H1 (cell line): ENCODE data around the gene MIDN.

Experiments
- EP300 ChIP-seq, 2 experiments: IDR thresholded peaks; 1 replicate in 1 of 2; 2 replicates in 1 of 2; pipeline ENCODE4 v1.6.1; 2011 to 2012; ENCODE audit warnings: low read depth in 2 of 2, low read length in 2 of 2, mild to moderate bottlenecking in 2 of 2, borderline replicate concordance in 1 of 2, inconsistent platforms in 1 of 2, moderate library complexity in 1 of 2
- EZH2 ChIP-seq: fragments of 200-600 bp; sonication (generic); IDR thresholded peaks from 2 replicates; pipeline ENCODE4 v1.7.1; 2012; ENCODE audit warnings: low read depth, mild to moderate bottlenecking, moderate library complexity, low read length, inconsistent platforms; ENCODE audit not compliant: severe bottlenecking
- HDAC2 ChIP-seq, 2 experiments: fragments of 300-600 bp in 1 of 2; sonication (generic) in 1 of 2; IDR thresholded peaks; 2 replicates each; pipeline ENCODE4 v1.6.1; 2011 to 2012; ENCODE audit warnings: low read depth in 2 of 2, low read length in 2 of 2, mild to moderate bottlenecking in 2 of 2, moderate library complexity in 2 of 2, borderline replicate concordance in 1 of 2, inconsistent platforms in 1 of 2
- POLR2A ChIP-seq, 2 experiments: IDR thresholded peaks; 1 replicate in 1 of 2; 2 replicates in 1 of 2; pipeline ENCODE4 v1.6.1; 2011; ENCODE audit warnings: low read depth in 2 of 2, low read length in 2 of 2, mild to moderate bottlenecking in 2 of 2; ENCODE audit errors: control extremely low read depth in 1 of 2
- POLR2AphosphoS5 ChIP-seq: IDR thresholded peaks from 2 replicates; pipeline ENCODE4 v1.6.1; 2011; ENCODE audit warnings: low read depth, low read length
- RNF2 ChIP-seq: fragments of 200-900, 300-1000 bp; sonication (generic); IDR thresholded peaks from 2 replicates; pipeline ENCODE4 v1.7.1; 2016; ENCODE audit warnings: borderline replicate concordance, low read depth, mild to moderate bottlenecking, antibody characterized with exemption, low read length; ENCODE audit not compliant: poor library complexity, severe bottlenecking; ENCODE audit errors: missing control alignments
- TF ChIP-seq, protein P1 (sequence below): IDR thresholded peaks from 2 replicates; pipeline ENCODE4 v1.6.1; 2012; ENCODE audit warnings: low read length, inconsistent platforms

DNA sequence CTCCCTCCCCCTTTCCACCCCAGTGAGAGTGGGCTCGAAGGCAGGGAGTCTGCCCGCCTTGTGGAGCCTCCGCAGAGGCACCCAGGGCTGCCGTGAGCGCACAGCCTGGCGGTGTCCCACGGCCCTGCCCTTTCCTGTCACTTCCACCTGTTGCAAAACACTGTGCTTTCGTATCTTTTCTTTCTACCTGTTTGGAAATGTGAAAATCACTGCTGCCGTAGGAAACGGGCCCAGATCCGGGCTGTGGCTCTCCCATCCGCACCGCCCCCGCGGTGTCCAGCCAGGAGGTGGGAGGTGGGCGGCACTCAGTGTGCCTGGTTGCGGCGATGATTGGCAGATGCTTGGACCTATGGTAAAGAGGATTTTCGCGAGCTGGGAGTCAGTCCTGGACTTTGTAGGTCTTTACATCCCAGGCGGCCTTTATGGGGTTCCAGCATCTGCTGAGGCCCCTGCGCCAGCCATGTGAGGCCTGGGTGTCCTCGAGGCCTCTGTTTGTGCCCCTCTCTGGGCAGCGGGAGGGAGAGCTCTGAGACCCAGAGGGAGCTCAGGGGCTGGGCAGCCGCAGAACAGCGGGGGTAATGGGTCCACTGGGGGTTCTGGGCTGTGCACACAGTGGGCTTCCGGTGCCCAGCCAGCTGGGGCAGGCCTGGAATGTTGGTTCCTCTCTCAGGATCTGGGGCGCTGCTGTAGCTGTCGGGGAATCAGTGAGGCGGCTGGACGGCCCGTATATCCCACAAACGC, 36.7 kb upstream of the MIDN start:
- TF ChIP-seq, protein P1, sequence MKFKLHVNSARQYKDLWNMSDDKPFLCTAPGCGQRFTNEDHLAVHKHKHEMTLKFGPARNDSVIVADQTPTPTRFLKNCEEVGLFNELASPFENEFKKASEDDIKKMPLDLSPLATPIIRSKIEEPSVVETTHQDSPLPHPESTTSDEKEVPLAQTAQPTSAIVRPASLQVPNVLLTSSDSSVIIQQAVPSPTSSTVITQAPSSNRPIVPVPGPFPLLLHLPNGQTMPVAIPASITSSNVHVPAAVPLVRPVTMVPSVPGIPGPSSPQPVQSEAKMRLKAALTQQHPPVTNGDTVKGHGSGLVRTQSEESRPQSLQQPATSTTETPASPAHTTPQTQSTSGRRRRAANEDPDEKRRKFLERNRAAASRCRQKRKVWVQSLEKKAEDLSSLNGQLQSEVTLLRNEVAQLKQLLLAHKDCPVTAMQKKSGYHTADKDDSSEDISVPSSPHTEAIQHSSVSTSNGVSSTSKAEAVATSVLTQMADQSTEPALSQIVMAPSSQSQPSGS: no peak
- no peak for TF ChIP-seq EZH2
- no peak for TF ChIP-seq RNF2
- TF ChIP-seq POLR2A (IDR thresholded peaks at IDR 0.05; ENCODE audit: control extremely low read depth in 1 of 2, low read depth in 2 of 2, low read length in 2 of 2): no peak
- TF ChIP-seq HDAC2 (IDR thresholded peaks at IDR 0.05; ENCODE audit: borderline replicate concordance in 1 of 2, low read depth in 2 of 2, low read length in 2 of 2): no peak
- no peak for TF ChIP-seq POLR2AphosphoS5
- TF ChIP-seq EP300 (IDR thresholded peaks at IDR 0.05; ENCODE audit: borderline replicate concordance in 1 of 2, low read depth in 2 of 2, low read length in 2 of 2): no peak
